ENCODE data around the gene TRERF1.

DNA sequence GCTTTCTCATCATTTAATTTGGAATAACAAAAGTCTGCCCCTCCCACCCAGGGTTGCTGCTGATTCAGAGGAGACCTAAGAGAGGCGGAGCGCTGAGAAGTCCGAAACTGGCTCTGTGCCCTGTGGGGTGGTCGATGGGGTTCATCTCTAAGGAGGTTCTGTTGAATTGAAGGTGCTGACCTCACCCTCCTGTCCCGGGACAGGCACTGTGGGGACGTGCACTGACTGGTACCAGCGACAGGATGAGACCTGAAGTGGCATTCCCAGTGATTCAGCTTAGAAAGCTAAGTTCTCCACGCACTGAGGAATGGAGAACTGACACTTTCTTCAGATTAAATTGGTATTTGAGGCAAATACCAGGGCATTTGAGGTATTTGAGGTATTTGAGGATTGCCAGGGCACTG, 258.2 kb downstream of the TRERF1 start:
- TF ChIP-seq, protein P1, sequence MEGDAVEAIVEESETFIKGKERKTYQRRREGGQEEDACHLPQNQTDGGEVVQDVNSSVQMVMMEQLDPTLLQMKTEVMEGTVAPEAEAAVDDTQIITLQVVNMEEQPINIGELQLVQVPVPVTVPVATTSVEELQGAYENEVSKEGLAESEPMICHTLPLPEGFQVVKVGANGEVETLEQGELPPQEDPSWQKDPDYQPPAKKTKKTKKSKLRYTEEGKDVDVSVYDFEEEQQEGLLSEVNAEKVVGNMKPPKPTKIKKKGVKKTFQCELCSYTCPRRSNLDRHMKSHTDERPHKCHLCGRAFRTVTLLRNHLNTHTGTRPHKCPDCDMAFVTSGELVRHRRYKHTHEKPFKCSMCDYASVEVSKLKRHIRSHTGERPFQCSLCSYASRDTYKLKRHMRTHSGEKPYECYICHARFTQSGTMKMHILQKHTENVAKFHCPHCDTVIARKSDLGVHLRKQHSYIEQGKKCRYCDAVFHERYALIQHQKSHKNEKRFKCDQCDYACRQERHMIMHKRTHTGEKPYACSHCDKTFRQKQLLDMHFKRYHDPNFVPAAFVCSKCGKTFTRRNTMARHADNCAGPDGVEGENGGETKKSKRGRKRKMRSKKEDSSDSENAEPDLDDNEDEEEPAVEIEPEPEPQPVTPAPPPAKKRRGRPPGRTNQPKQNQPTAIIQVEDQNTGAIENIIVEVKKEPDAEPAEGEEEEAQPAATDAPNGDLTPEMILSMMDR (conservative IDR thresholded peaks at IDR 0.05; ENCODE audit: low read depth, low read length), result no peak
- no peak for TF ChIP-seq EZH2phosphoT487 (IDR thresholded peaks at IDR 0.05; ENCODE audit: borderline replicate concordance, low read length)
